ENCODE results near the gene SOX13. TPM values are rescaled to one million over a fixed set of nuclear protein-coding genes. Genes with fewer than 3 reads are reported as not detected.

SOX13 gene
- total and polyA plus RNA-seq, 10 of the 15 experiments (the other 5 are each of a cell fraction or from before 2014, with no cell fraction given): 0.04 to 0.31 (median 0.11) TPM; not detected in 7

DNA sequence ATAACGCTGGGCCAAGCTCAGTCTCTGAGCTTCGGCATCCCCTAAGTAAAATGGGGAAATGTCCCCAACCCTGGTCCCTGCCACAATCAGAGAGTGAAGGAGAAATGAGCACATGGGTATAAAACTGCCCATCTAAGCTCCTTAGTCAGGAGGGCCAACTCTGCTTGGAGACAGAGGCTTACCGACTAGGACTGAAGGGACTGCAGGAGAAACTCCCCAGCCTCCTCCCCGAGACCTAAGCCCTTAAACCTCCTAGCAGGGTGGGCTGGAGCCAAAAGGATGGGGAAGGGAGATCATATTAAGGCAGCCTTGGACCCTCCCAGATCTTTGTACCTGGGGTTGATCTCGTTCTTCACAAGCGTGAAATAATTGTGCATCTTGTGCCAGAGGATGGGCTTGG, 73.4 kb downstream of the SOX13 start (continued):
- TF ChIP-seq, protein P1, sequence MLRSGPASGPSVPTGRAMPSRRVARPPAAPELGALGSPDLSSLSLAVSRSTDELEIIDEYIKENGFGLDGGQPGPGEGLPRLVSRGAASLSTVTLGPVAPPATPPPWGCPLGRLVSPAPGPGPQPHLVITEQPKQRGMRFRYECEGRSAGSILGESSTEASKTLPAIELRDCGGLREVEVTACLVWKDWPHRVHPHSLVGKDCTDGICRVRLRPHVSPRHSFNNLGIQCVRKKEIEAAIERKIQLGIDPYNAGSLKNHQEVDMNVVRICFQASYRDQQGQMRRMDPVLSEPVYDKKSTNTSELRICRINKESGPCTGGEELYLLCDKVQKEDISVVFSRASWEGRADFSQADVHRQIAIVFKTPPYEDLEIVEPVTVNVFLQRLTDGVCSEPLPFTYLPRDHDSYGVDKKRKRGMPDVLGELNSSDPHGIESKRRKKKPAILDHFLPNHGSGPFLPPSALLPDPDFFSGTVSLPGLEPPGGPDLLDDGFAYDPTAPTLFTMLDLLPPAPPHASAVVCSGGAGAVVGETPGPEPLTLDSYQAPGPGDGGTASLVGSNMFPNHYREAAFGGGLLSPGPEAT (IDR thresholded peaks at IDR 0.05; ENCODE audit: low read depth): no peak
- TF ChIP-seq ZSCAN29 (IDR thresholded peaks at IDR 0.05) (no peak), TAF1 (IDR thresholded peaks at IDR 0.05; ENCODE audit: borderline replicate concordance, low read depth, low read length) (no peak), NBN (IDR thresholded peaks at IDR 0.05) (no peak), TCF12 (IDR thresholded peaks at IDR 0.05; ENCODE audit: low read depth, low read length) (no peak), SIX5 (IDR thresholded peaks at IDR 0.05; ENCODE audit: low read depth, low read length, severe bottlenecking) (no peak)

DNA sequence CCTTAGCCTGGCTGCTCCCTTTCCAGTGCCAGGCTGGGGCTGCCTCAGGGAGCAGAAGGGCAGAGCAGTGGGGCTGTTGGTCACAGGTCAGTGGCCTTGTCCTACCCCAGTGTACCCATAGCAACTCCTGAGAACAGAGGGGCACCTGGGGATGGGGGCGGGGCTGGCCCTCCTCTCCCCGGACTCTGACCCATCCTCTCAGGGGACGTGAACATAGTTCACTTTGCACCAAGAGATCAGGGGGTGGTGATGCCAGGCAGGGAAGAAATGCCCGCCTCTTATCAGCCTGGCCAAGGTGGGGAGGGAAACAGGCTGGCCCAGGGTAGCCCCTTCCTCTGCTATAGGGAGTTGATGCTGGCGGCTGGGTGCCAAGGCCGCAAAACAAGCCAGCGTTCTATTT, 74.0 kb downstream of the SOX13 start:
- no peak for ATAC-seq
- Histone ChIP-seq H3K9me3 (replicated peaks; ENCODE audit: control insufficient read depth, insufficient read depth, low read length) (no peaks in the 10 kb centered on the region), H3K27ac (ENCODE audit: control insufficient read depth, insufficient read depth) (no peak overlapping the region), H3K4me2 (ENCODE audit: control insufficient read depth, insufficient read depth) (no peak overlapping the region), H2AFZ (ENCODE audit: control insufficient read depth, low read depth, low read length) (no peak overlapping the region), H3K27me3 (replicated peaks in 1 of 2; ENCODE audit: control insufficient read depth in 2 of 2, insufficient read depth in 2 of 2, low read length in 1 of 2) (peaks cover 6 to 7% of the 10 kb centered on the region in 2 experiments; a peak in 3 of 4 replicates), H3K4me1 (ENCODE audit: control insufficient read depth, insufficient read depth, low read length) (no peaks in the 10 kb centered on the region), H3K79me2 (ENCODE audit: control insufficient read depth, insufficient read depth, low read length) (no peaks in the 10 kb centered on the region), H3K36me3 (ENCODE audit: control insufficient read depth in 2 of 2, insufficient read depth in 2 of 2, low read length in 1 of 2) (no peaks in the 10 kb centered on the region), H4K20me1 (ENCODE audit: control insufficient read depth, insufficient read depth) (no peaks in the 10 kb centered on the region), H3K4me3 (no peak overlapping the region), H3K9ac (ENCODE audit: control insufficient read depth, insufficient read depth, low read length) (no peak overlapping the region)
- ChIA-PET SMC1A (ENCODE audit: uncharacterized antibody, unreplicated experiment) (no interaction called here), CTCF (interaction anchor here (0.8 kb wide), 1 partner anchor 292 kb away, joined by 3 read pairs; no protein-coding TSS in a partner anchor), POLR2A (no interaction called here), RAD21 (ENCODE audit: unreplicated experiment) (no interaction called here)
- 39% methylated on average over 5 of the region's 7 CpGs for WGBS (ENCODE audit: insufficient coverage, insufficient replicate concordance, low lambda C conversion rate, missing lambda C conversion rate)
- no peak for FAIRE-seq
- no peak for DNase-seq (ENCODE audit: low read depth, low spot score)
- BruUV-seq (replicated peaks): no TSS peak
- intact Hi-C loops (cut with micrococcal nuclease; ENCODE audit: unreplicated experiment) (no loop called here), in situ Hi-C loops (cut with MboI) (no loop called here)
- TF ChIP-seq IRF4 (IDR thresholded peaks at IDR 0.05; ENCODE audit: low read depth, low read length) (no peak), PML (IDR thresholded peaks at IDR 0.05; ENCODE audit: low read length) (no peak), MTA2 (IDR thresholded peaks at IDR 0.05; ENCODE audit: low read depth) (no peak), RFX5 (IDR thresholded peaks at IDR 0.05; ENCODE audit: low read depth, low read length) (no peak), SRF (IDR thresholded peaks at IDR 0.05; ENCODE audit: low read depth in 2 of 2, low read length in 2 of 2) (no peak), HDGF (IDR thresholded peaks at IDR 0.05) (no peak), SMARCA5 (IDR thresholded peaks at IDR 0.05) (no peak), PAX8 (IDR thresholded peaks at IDR 0.05) (no peak), CHD2 (IDR thresholded peaks at IDR 0.05; ENCODE audit: borderline replicate concordance, low read depth, low read length) (no peak), TARDBP (IDR thresholded peaks at IDR 0.05; ENCODE audit: borderline replicate concordance) (no peak), BACH1 (IDR thresholded peaks at IDR 0.05; ENCODE audit: borderline replicate concordance) (no peak), GABPA (IDR thresholded peaks at IDR 0.05; ENCODE audit: low read depth) (no peak), NR2F1 (conservative IDR thresholded peaks at IDR 0.05) (no peak)
- TF ChIP-seq, protein P2, sequence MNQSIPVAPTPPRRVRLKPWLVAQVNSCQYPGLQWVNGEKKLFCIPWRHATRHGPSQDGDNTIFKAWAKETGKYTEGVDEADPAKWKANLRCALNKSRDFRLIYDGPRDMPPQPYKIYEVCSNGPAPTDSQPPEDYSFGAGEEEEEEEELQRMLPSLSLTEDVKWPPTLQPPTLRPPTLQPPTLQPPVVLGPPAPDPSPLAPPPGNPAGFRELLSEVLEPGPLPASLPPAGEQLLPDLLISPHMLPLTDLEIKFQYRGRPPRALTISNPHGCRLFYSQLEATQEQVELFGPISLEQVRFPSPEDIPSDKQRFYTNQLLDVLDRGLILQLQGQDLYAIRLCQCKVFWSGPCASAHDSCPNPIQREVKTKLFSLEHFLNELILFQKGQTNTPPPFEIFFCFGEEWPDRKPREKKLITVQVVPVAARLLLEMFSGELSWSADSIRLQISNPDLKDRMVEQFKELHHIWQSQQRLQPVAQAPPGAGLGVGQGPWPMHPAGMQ (IDR thresholded peaks at IDR 0.05; ENCODE audit: borderline replicate concordance): no peak
- TF ChIP-seq, protein P3, sequence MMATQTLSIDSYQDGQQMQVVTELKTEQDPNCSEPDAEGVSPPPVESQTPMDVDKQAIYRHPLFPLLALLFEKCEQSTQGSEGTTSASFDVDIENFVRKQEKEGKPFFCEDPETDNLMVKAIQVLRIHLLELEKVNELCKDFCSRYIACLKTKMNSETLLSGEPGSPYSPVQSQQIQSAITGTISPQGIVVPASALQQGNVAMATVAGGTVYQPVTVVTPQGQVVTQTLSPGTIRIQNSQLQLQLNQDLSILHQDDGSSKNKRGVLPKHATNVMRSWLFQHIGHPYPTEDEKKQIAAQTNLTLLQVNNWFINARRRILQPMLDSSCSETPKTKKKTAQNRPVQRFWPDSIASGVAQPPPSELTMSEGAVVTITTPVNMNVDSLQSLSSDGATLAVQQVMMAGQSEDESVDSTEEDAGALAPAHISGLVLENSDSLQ (IDR thresholded peaks at IDR 0.05): no peak
